DND-41 (cell line): ENCODE data around the gene AXIN1.
"Not testable (repeated sequence)": the region's sequence is repeated elsewhere in the genome, so short reads cannot be mapped to it uniquely, and the experiment has no call there.

Experiments used
- ATAC-seq: fragments of 200-7000 bp; cut with Tn5 transposase; 3 replicates; pipeline ENCODE4 v1.9.1; 2021; ENCODE audit warnings: low read depth; ENCODE audit not compliant: insufficient read depth
- DNase-seq: peaks from one replicate; pipeline ENCODE4 v3.0.0-alpha.2; 2020
- H2AFZ ChIP-seq: 2 replicates; pipeline ENCODE4 v1.6.0; 2012; ENCODE audit warnings: low read depth, low read length
- H3K27ac ChIP-seq: 2 replicates; pipeline ENCODE4 v1.5.1; 2012; ENCODE audit warnings: low read length, inconsistent platforms
- H3K27me3 ChIP-seq: fragments of 200-600 bp; sonication (generic); 2 replicates; pipeline ENCODE4 v1.6.0; 2012; ENCODE audit warnings: low read length, mild to moderate bottlenecking, inconsistent platforms; ENCODE audit not compliant: insufficient read depth, poor library complexity
- H3K36me3 ChIP-seq: 2 replicates; pipeline ENCODE4 v1.5.1; 2012; ENCODE audit warnings: low read length, inconsistent platforms; ENCODE audit not compliant: insufficient read depth
- H3K4me1 ChIP-seq: 2 replicates; pipeline ENCODE4 v1.5.1; 2012; ENCODE audit warnings: mild to moderate bottlenecking, low read length; ENCODE audit not compliant: insufficient read depth
- H3K4me2 ChIP-seq: 2 replicates; pipeline ENCODE4 v1.6.0; 2012; ENCODE audit warnings: mild to moderate bottlenecking, moderate library complexity, low read length, inconsistent platforms; ENCODE audit not compliant: insufficient read depth
- H3K4me3 ChIP-seq, 2 experiments: fragments of 200-600 bp in 1 of 2; shearing (Covaris generic) in 1 of 2; 2 replicates each; pipeline ENCODE4 v1.5.1; 2012 to 2016; ENCODE audit warnings: inconsistent platforms in 2 of 2, low read length in 2 of 2, mild to moderate bottlenecking in 2 of 2, low read depth in 1 of 2, moderate library complexity in 1 of 2
- H3K79me2 ChIP-seq: 2 replicates; pipeline ENCODE4 v1.6.0; 2012; ENCODE audit warnings: low read length, inconsistent platforms; ENCODE audit not compliant: insufficient read depth
- H3K9ac ChIP-seq: 2 replicates; pipeline ENCODE4 v1.6.0; 2012; ENCODE audit warnings: low read depth, mild to moderate bottlenecking, inconsistent platforms, low read length, moderate library complexity
- H3K9me3 ChIP-seq: 2 replicates; pipeline ENCODE4 v1.5.1; 2012; ENCODE audit warnings: low read length, moderate library complexity, mild to moderate bottlenecking, inconsistent platforms; ENCODE audit not compliant: insufficient read depth, severe bottlenecking
- H4K20me1 ChIP-seq: 2 replicates; pipeline ENCODE4 v1.6.0; 2012; ENCODE audit warnings: low read length; ENCODE audit not compliant: insufficient read depth
- CTCF ChIP-seq: IDR thresholded peaks from 2 replicates; pipeline ENCODE4 v1.5.1; 2012; ENCODE audit warnings: borderline replicate concordance, low read length, moderate library complexity, mild to moderate bottlenecking; ENCODE audit not compliant: poor library complexity, severe bottlenecking; ENCODE audit errors: extremely low read depth
- EZH2 ChIP-seq: IDR thresholded peaks from 3 replicates; pipeline ENCODE4 v1.6.1; 2012; ENCODE audit warnings: borderline replicate concordance, low read depth, mild to moderate bottlenecking, moderate library complexity, low read length, inconsistent platforms; ENCODE audit not compliant: severe bottlenecking

AXIN1 gene

GRCh38 chr16:379961-380761 is 27.6 kb upstream of the AXIN1 start:
- H3K9ac ChIP-seq, result peak overlapping the region; percentile 74; the same call in 1 of the 2 replicates
- no peak for TF ChIP-seq CTCF
- no peak for TF ChIP-seq EZH2
- 0 out of 2 replicates have a peak overlapping the region, but pooled peaks have one; percentile 8 for H3K27ac ChIP-seq
- H3K36me3 ChIP-seq, result peaks cover 29% of the 10 kb centered on the region
- H3K27me3 ChIP-seq, result no peaks in the 10 kb centered on the region
- peaks cover 36% of the 10 kb centered on the region for H3K4me1 ChIP-seq
- H3K79me2 ChIP-seq, result peaks cover 36% of the 10 kb centered on the region
- no peaks in the 10 kb centered on the region for H3K9me3 ChIP-seq
- no peak overlapping the region for H2AFZ ChIP-seq
- peak overlapping the region in 1 of 2 experiments; percentile 84; a peak in 2 of 4 replicates for H3K4me3 ChIP-seq
- ATAC-seq, result no peak
- H4K20me1 ChIP-seq, result peaks cover 23% of the 10 kb centered on the region
- H3K4me2 ChIP-seq, result peak overlapping the region; percentile 76
- DNase-seq, result no peak

- Histone ChIP-seq H3K9me3 (no peaks in the 10 kb centered on the region), H3K27ac (0 out of 2 replicates have a peak overlapping the region, but pooled peaks have one; percentile 8), H3K27me3 (no peaks in the 10 kb centered on the region), H4K20me1 (peaks cover 23% of the 10 kb centered on the region), H3K9ac (peak overlapping the region; percentile 17; the same call in 1 of the 2 replicates), H3K4me1 (peaks cover 36% of the 10 kb centered on the region), H3K4me3 (no peak overlapping the region), H3K4me2 (peak overlapping the region; percentile 76; the same call in 1 of the 2 replicates), H2AFZ (no peak overlapping the region), H3K36me3 (peaks cover 37% of the 10 kb centered on the region), H3K79me2 (peaks cover 36% of the 10 kb centered on the region)
- no peak for DNase-seq
- TF ChIP-seq CTCF, result no peak
- TF ChIP-seq EZH2, result no peak
- no peak for ATAC-seq
Observed at GRCh38 chr16:379183-379960, 26.8 kb upstream of the AXIN1 start.

- H3K4me3 ChIP-seq, result no peak overlapping the region
Observed at GRCh38 chr16:378821-379182, 26.3 kb upstream of the AXIN1 start.

GRCh38 chr16:378113-378820 is 25.7 kb upstream of the AXIN1 start:
- peaks cover 23% of the 10 kb centered on the region for H4K20me1 ChIP-seq
- H3K36me3 ChIP-seq, result peaks cover 48% of the 10 kb centered on the region
- DNase-seq, H3K27ac ChIP-seq, H3K9ac ChIP-seq, ATAC-seq, H3K4me2 ChIP-seq, H3K9me3 ChIP-seq, H3K27me3 ChIP-seq, H3K4me3 ChIP-seq, H2AFZ ChIP-seq: not testable (repeated sequence)
- peaks cover 36% of the 10 kb centered on the region for H3K79me2 ChIP-seq
- peaks cover 33% of the 10 kb centered on the region for H3K4me1 ChIP-seq

More at GRCh38 chr16:378821-379182, 26.3 kb upstream of the AXIN1 start:
- DNase-seq (no peak), ATAC-seq (no peak)
- Histone ChIP-seq H2AFZ (no peak overlapping the region), H3K4me1 (peaks cover 36% of the 10 kb centered on the region), H4K20me1 (peaks cover 23% of the 10 kb centered on the region), H3K36me3 (peaks cover 43% of the 10 kb centered on the region), H3K79me2 (peaks cover 36% of the 10 kb centered on the region), H3K4me2 (0 out of 2 replicates have a peak overlapping the region, but pooled peaks have one; percentile 76), H3K9me3 (no peaks in the 10 kb centered on the region), H3K9ac (no peak overlapping the region), H3K27ac (no peak overlapping the region), H3K27me3 (no peaks in the 10 kb centered on the region)
- no peak for TF ChIP-seq CTCF
- TF ChIP-seq EZH2, result no peak
